GM12878 (cell line): Measurements from ENCODE around the gene COX4I2.

Experiments used
- ASH2L ChIP-seq: fragments of 300-600, 200-600 bp; sonication (generic); IDR thresholded peaks from 2 replicates; pipeline ENCODE4 v1.6.1; 2017; ENCODE audit warnings: low read depth, mild to moderate bottlenecking, borderline replicate concordance
- TF ChIP-seq, protein P1 (sequence below), 3 experiments: IDR thresholded peaks in 2 of 3; conservative IDR thresholded peaks in 1 of 3; 2 replicates each; pipeline ENCODE4 v1.5.1; 2011; ENCODE audit warnings: low read depth in 3 of 3, low read length in 3 of 3, mild to moderate bottlenecking in 3 of 3, control low read depth in 2 of 3, moderate library complexity in 2 of 3, inconsistent platforms in 1 of 3, mixed read lengths in 1 of 3; ENCODE audit not compliant: control insufficient read depth in 2 of 3, insufficient read depth in 1 of 3; ENCODE audit errors: extremely low read depth in 1 of 3

DNA sequence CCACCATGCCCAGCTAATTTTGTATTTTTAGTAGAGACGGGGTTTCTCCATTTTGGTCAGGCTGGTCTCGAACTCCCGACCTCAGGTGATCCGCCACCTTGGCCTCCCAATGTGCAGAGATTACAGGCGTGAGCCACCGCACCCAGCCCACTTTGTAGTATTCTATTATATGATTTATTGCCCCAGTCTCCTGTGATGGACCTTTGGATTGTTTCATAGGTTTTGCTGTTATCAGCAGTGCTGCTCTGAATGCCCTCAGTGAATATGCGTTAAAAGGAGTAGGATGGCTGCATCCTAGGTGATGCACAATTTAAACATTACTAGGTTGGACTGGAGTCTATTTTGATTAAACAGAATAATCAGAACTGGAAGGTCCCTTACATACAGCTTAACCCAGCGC lies 22.3 kb upstream of the COX4I2 start:
- TF ChIP-seq, protein P1, sequence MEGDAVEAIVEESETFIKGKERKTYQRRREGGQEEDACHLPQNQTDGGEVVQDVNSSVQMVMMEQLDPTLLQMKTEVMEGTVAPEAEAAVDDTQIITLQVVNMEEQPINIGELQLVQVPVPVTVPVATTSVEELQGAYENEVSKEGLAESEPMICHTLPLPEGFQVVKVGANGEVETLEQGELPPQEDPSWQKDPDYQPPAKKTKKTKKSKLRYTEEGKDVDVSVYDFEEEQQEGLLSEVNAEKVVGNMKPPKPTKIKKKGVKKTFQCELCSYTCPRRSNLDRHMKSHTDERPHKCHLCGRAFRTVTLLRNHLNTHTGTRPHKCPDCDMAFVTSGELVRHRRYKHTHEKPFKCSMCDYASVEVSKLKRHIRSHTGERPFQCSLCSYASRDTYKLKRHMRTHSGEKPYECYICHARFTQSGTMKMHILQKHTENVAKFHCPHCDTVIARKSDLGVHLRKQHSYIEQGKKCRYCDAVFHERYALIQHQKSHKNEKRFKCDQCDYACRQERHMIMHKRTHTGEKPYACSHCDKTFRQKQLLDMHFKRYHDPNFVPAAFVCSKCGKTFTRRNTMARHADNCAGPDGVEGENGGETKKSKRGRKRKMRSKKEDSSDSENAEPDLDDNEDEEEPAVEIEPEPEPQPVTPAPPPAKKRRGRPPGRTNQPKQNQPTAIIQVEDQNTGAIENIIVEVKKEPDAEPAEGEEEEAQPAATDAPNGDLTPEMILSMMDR (IDR thresholded peaks at IDR 0.05 in 2 of 3, conservative IDR thresholded peaks at IDR 0.05 in 1 of 3; ENCODE audit: control insufficient read depth in 2 of 3, extremely low read depth in 1 of 3, insufficient read depth in 1 of 3, low read depth in 3 of 3, low read length in 3 of 3), result no peak
- TF ChIP-seq ASH2L, result no peak
